SU-DHL-6 (cell line): ENCODE measurements around the gene KIF3B.
"Not testable (repeated sequence)": the region's sequence is repeated elsewhere in the genome, so short reads cannot be mapped to it uniquely, and the experiment has no call there.

Experiments
- H2AFZ ChIP-seq: fragments of 200-600 bp; sonication (generic); 2 replicates; pipeline ENCODE4 v1.6.1; 2014; ENCODE audit warnings: low read depth, mild to moderate bottlenecking, moderate library complexity, mixed read lengths, antibody characterized with exemption, low read length; ENCODE audit not compliant: severe bottlenecking
- H3F3A ChIP-seq: fragments of 200-600 bp; shearing (Covaris generic); 2 replicates; pipeline ENCODE4 v1.6.0; 2016; ENCODE audit warnings: antibody characterized with exemption, mild to moderate bottlenecking; ENCODE audit not compliant: insufficient read depth
- H3K27ac ChIP-seq: fragments of 200-600 bp; sonication (generic); 2 replicates; pipeline ENCODE4 v1.5.1; 2016; ENCODE audit warnings: low read depth, mild to moderate bottlenecking, low read length, moderate library complexity, mixed read lengths
- H3K27me3 ChIP-seq: fragments of 200-600 bp; sonication (generic), shearing (Covaris generic); 2 replicates; pipeline ENCODE4 v1.6.0; 2014; ENCODE audit warnings: mild to moderate bottlenecking, low read length
- H3K36me3 ChIP-seq: fragments of 200-600 bp; sonication (generic); 2 replicates; pipeline ENCODE4 v1.6.1; 2014; ENCODE audit warnings: mild to moderate bottlenecking, low read length, mixed read lengths
- H3K4me2 ChIP-seq: fragments of 300-600, 200-600 bp; shearing (Covaris generic), sonication (generic); 2 replicates; pipeline ENCODE4 v1.6.0; 2014; ENCODE audit warnings: low read length, low read depth, mild to moderate bottlenecking; ENCODE audit not compliant: poor library complexity, severe bottlenecking
- H3K4me3 ChIP-seq: fragments of 200-600 bp; sonication (generic); 2 replicates; pipeline ENCODE4 v1.5.1; 2014; ENCODE audit warnings: antibody characterized with exemption, low read length, mild to moderate bottlenecking, mixed read lengths; ENCODE audit not compliant: insufficient read depth, poor library complexity, severe bottlenecking
- H3K79me2 ChIP-seq: fragments of 200-600 bp; sonication (generic); 2 replicates; pipeline ENCODE4 v1.6.1; 2014; ENCODE audit warnings: mild to moderate bottlenecking, low read length, moderate library complexity; ENCODE audit not compliant: insufficient read depth
- H3K9ac ChIP-seq: fragments of 200-600 bp; sonication (generic); 2 replicates; pipeline ENCODE4 v1.7.0; 2014; ENCODE audit warnings: mild to moderate bottlenecking, low read length
- H3K9me2 ChIP-seq: fragments of 200-600 bp; sonication (generic); replicated peaks from 2 replicates; pipeline ENCODE4 v1.6.1; 2014; ENCODE audit warnings: low read length; ENCODE audit not compliant: insufficient read depth
- H3K9me3 ChIP-seq: fragments of 200-600 bp; sonication (generic); 2 replicates; pipeline ENCODE4 v1.6.1; 2014; ENCODE audit warnings: low read length, mixed read lengths; ENCODE audit not compliant: insufficient read depth
- H4K20me1 ChIP-seq: fragments of 200-600 bp; sonication (generic); 2 replicates; pipeline ENCODE4 v1.6.1; 2014; ENCODE audit warnings: low read depth, mild to moderate bottlenecking, antibody characterized with exemption, low read length, moderate library complexity, mixed read lengths
- CTCF ChIP-seq: fragments of 200-600 bp; sonication (generic); IDR thresholded peaks from one replicate; pipeline ENCODE4 v1.5.1; 2017; ENCODE audit warnings: antibody characterized with exemption, mild to moderate bottlenecking, low read length, moderate library complexity; ENCODE audit not compliant: insufficient read depth, poor library complexity, severe bottlenecking
- EZH2phosphoT487 ChIP-seq: fragments of 200-600 bp; sonication (generic), shearing (Covaris generic); conservative IDR thresholded peaks from 2 replicates; pipeline ENCODE4 v1.6.1; 2018; ENCODE audit warnings: mild to moderate bottlenecking, antibody characterized with exemption, low read length, moderate library complexity, mixed read lengths

The KIF3B gene

DNA sequence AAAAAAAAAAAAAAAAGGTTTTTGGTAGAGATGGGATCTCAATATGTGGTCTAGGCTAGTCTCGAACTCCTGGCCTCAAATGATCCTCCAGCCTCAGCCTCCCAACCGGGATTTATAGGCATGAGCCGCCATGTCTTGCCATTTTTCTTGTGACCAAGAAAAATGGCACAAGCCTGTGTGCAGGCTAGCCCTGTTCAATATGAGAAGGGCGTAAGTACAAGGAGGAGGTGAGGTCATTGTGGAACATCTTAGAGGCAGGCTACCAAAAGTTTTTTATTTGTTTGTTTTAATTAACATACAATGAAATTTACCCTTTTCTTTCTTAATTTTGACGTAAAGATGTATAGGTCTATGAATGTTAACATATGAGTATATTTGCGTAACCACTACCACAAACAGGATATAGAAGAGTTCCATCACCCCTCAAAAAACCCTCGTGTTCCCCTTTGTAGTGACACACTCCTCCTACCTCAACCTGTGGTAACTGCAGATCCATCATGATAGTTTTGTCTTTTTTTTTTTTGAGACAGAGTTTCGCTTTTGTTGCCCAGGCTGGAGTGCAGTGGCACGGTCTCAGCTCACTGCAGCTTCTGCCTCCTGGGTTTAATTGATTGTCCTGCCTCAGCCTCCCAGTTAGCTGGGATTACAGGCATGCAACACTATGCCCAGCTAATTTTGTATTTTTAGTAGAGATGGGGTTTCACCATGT lies 28.3 kb upstream of the KIF3B start:
- H3K27ac ChIP-seq = no peak overlapping the region
- H3K9me2 ChIP-seq = no peaks in the 10 kb centered on the region
- TF ChIP-seq EZH2phosphoT487 (no peak), CTCF (no peak)
- no peak overlapping the region for H3K9ac ChIP-seq
- no peaks in the 10 kb centered on the region for H3K36me3 ChIP-seq
- H3K4me3 ChIP-seq = no peak overlapping the region
- H3F3A ChIP-seq = no peaks in the 10 kb centered on the region
- no peak overlapping the region for H3K4me2 ChIP-seq
- H4K20me1 ChIP-seq = no peaks in the 10 kb centered on the region
- H3K79me2 ChIP-seq = no peaks in the 10 kb centered on the region
- no peak overlapping the region for H2AFZ ChIP-seq
- no peaks in the 10 kb centered on the region for H3K9me3 ChIP-seq
- H3K27me3 ChIP-seq = no peaks in the 10 kb centered on the region

DNA sequence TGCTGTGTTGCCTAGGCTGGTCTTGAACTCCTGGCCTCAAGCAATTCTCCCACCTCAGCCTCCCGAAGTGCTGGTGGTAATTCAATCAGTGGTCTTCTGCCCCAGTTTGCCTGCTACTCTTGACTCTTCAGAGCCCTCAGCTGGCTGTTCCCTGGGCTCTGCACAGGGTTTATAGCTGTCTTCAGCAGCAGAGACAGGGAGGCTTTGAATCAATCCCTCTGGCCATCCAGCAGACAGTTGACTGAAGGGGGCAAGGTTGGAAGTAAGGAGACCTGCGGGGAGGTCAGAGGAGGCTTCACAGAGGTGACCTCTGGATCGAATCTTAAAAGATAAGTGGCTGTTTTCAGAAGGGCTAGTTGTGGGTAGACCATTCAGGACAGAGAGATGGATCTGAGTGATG lies 26.0 kb upstream of the KIF3B start:
- Histone ChIP-seq H2AFZ (no peak overlapping the region), H3K9ac (no peak overlapping the region), H3K36me3 (no peaks in the 10 kb centered on the region), H3K9me2 (no peaks in the 10 kb centered on the region), H3K27me3 (no peaks in the 10 kb centered on the region), H4K20me1 (no peaks in the 10 kb centered on the region), H3F3A (no peaks in the 10 kb centered on the region), H3K9me3 (no peaks in the 10 kb centered on the region), H3K27ac (no peak overlapping the region), H3K4me2 (no peak overlapping the region), H3K4me3 (no peak overlapping the region), H3K79me2 (no peaks in the 10 kb centered on the region)
- TF ChIP-seq CTCF (no peak), EZH2phosphoT487 (no peak)

DNA sequence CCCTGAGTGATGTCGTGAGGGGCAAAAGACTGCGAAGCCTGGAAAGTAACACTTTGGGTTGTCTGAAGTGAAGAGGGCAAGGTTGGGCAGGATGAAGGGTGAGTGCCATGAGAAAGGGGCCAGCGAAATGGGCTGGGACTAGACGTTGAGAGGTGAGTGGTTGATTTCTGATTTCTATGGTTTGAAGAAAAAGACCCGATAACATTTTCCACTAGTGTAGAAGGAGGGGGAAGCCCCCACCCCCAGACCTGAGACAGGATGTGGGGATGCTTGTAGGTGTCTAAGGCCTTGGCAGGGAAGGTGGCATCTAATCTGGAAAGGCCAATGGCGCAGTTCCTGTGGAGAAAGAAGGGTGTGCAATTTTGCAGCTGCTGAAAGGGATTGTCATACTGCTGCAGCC lies 25.3 kb upstream of the KIF3B start:
- Histone ChIP-seq H3K79me2 (no peaks in the 10 kb centered on the region), H3K4me2 (no peak overlapping the region), H3K9ac (no peak overlapping the region), H2AFZ (no peak overlapping the region), H3K27ac (no peak overlapping the region), H3K36me3 (no peaks in the 10 kb centered on the region), H3F3A (no peaks in the 10 kb centered on the region), H3K9me3 (no peaks in the 10 kb centered on the region), H4K20me1 (no peaks in the 10 kb centered on the region), H3K4me3 (no peak overlapping the region), H3K27me3 (no peaks in the 10 kb centered on the region), H3K9me2 (no peaks in the 10 kb centered on the region)
- TF ChIP-seq CTCF = no peak
- TF ChIP-seq EZH2phosphoT487 = no peak

DNA sequence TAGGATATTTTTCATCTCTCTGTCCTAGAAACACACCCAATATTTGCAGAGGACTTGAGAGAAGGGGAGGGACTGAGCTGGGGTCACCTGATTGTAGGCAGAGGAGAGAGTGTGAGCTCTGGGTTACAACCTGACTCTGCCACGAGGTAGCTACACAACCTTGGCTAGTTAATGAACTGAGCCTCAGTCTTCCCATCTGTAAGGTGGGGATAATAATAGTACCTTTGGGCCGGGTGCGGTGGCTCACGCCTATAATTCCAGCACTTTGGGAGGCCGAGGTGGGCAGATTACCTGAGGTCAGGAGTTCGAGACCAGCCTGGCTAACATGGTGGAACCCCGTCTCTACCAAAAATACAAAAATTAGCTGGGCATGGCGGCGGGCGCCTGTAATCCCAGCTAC lies 16.5 kb upstream of the KIF3B start:
- H3K4me2 ChIP-seq, H2AFZ ChIP-seq, H3K27me3 ChIP-seq, H4K20me1 ChIP-seq, H3K36me3 ChIP-seq, H3K79me2 ChIP-seq, H3K9me2 ChIP-seq, H3F3A ChIP-seq, H3K9ac ChIP-seq, H3K9me3 ChIP-seq, H3K27ac ChIP-seq, H3K4me3 ChIP-seq: not testable (repeated sequence)
